HG02885 (cell line): Measurements from ENCODE around the gene LIN52.

Experiments
- ATAC-seq: cut with Tn5 transposase; IDR thresholded peaks from one replicate; pipeline ENCODE4 v1.9.1; 2021; ENCODE audit warnings: mild to moderate bottlenecking; ENCODE audit not compliant: unreplicated experiment, poor library complexity

LIN52 gene

DNA sequence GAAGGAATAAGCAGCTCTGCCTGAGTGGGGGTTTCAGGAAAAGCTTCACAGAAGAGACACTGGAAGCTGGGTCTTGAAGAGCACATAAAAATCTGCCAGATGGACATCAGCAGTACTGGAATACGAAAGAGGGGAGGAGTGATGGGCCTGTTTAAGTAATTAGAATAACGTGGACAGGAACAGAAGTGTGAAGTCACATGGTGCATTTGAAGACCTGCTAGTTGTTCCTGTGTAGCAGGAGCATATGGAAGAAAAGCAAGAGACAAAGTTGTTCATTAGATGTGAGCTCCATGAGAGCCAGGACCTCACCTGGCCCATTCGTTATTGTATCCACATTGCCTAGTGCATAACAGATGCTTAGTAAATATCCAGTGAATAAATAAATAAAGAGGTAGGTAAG, 85.2 kb downstream of the LIN52 start:
- ATAC-seq: no peak

DNA sequence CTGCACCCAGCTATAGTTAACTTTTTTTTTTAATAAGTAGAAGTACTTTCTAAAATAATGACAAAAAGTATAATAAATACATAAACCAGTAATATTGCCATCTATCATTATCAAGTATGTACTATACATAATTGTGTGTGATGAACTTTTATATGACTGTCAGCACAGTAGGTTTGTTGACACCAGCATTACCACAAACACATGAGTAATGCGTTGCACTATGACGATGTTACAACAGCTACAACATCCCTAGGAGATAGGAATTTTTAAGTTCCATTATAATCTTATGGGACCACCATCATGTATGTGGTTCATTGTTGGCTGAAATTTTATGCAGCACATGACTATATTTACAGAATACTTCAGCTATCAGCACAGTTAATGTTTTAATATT, 91.6 kb downstream of the LIN52 start:
- no peak for ATAC-seq

DNA sequence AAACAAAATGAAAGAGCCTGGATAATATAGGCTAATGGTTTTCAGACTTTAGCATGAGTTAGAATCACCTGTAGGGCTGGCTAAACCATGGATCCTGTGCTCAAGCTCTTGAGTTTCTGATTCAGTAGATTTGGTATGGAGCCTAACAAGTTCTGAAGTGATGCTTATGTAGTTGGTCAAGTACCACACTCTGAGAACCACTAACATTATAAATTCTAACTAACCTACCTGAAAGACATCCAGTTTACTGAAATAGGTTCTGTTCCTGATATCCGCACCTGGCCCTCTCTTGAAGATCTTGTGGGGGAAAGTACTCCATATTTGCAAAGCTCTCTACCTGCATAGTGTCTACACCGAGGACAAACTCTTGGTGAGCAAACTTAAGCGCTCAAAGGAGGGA, 95.1 kb downstream of the LIN52 start:
- no peak for ATAC-seq

DNA sequence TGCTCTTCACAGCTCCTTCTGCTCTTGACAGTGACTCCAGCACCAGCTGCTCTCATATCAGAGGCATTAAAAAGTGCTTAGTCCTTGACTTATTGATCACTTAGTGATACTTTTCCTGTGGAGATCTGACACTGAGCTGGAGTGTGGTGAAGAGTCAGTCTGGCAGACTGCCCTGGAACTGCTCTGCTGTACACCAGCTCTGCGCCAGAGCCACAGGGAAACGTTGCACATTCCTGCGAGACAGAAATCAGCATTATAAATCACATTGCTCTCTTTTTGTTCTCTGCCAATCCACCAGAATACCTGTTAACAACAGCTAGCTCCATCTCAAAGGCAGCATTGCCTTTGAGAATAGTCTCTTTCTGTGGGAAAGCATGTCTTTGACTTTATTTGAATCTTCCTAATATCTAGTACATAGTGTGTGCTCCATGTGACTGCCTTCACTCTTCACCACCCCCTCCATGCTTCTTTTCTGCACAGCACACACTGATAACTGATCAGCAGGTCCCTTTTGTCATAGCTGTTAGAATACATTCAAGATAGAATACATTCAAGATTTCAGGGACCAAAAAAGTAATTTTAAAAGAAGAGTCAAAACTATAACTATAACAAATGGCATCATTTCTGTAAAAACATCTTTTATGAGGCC, 106.3 kb downstream of the LIN52 start:
- ATAC-seq: no peak

DNA sequence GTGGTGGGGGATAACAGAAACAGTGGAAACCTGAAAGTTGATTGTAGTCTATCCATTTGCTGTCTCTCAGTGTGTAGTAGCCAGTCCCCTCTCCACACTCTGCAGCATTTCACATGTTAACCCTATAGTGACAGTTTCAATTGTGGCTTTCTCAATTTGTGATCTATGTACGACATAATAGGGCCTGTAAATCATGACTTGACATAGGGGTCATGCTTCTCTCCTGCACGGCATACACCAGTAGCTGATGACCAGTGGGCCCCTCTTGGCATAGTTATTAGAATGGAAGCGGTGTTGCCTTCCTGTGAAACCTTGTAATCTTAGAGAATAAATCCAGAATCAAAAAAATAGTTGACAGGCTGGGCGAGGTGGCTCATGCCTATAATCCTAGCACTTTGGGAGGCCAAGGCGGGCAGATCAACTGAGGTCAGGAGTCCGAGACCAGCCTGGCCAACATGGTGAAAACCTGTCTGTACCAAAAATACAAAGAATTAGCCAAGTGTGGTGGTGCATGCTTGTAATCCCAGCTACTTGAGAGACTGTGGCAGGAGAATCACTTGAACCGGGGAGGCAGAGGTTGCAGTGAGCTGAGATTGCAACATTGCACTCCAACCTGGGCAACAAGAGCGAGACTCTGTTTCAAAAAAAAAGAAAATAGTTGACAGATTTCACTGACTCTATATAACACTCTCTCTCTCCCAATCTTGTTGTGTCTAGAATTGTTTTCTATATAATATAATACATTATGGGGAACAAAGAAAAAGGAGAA, 109.9 kb downstream of the LIN52 start:
- ATAC-seq: no peak

DNA sequence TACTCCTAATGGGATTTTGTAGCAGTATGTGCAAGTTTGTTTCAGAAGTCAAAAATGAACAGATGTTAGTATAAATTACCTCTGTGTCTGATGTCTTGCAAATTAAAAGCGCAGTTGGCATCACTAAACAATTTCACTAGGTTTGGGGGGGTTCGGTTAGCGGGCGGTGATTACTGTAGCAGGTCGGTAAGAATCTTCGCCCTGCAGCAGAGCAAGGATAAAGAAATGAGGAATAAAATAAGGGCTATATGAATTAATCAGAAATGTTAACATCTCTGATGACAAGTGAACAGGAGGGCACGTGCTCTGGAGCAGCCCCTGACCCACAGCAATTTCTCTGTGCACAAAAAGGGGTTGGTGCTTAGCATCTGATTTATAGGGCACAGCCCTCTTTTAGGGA, 110.9 kb downstream of the LIN52 start:
- ATAC-seq: no peak

DNA sequence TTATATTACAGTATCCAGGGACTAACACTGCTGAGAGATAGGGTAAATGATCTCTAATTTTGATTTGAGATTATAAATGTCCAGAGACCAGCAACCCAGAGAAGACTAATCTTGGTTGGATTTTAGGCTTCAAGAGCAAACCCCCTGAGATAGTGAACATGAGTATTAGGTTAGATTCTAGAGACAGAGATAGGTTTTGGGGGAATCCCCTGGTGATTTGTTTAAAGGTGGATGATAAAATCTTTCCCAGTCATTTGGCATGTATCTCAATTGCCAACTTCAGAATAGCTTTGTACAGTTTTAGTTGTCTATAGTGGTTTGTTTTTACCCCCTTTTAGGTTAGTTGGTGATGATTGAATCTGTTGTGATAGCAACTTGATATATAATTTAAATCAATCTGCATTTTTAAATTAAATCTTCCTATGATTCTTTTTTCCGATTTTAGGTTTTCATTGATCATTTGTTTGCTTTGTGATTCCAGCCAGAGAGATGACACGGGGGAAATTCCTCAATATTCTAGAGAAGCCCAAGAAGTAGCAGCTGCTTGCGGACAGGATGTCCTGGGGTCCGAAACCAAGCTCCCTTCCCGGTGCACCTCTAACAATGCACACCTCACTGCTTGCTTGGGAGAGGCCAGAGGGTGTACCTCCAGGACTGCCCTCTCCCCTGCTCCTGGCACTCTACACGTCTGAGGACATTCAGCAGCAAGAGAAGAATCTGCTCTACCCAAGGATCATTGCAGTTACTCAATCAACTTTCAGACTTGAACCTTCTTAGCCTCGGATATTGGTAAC, 113.9 kb downstream of the LIN52 start:
- ATAC-seq: no peak

DNA sequence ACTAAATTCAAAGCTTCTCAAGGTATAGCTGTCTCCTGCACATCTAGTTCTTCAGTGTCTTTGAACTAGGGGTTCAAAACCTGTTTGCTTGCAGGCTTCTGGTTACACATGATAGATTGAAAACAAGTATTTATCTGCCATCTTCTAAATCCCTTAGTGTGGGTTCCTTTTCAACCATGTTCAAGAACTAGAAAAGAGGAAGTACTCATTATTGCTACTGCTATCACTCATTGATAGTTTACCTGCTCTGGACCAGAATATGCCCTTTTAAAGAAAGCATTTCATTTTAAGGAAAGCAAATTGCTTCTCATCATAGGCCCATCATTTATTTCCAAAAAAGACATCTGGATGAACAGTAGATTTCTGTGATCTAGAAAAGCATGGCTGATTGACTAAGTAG, 117.4 kb downstream of the LIN52 start:
- ATAC-seq: no peak

DNA sequence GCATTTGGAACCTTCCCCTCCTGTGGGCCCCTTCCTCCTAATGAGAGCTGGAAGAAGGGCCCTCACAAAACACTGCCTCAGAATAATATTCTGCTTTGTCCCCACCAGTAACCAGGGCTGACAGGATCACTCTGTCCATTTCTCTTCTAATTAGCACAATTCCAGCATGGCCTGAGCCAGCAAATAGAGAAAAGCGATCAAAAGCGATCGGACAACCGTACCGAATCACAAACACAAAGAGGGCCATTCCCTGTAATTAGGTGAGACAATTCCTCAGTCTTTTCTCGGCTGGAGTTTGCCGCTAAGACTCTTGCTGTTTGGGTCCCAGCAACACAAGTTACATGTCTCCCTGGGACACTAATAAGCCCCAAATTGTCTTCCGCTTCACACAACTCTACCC, 118.9 kb downstream of the LIN52 start:
- no peak for ATAC-seq

DNA sequence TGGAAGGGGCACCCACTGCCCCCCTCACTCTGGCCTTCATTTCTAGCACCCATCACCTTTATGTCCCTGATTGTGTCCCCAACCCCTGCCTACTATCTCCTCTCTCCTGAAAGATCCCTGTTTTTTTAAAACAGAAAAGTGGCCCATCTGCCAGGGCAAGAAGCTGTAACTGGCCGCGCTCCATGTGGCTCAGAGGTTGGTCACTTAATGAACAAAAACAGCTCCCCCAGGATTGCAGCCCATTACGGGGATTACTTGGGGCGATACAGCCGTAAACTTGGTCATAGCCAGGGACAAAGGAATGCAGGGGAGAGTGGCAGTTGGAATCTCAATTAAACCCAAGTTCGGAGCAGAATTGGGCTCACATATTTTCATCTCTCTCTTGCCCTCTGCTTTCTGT, 119.7 kb downstream of the LIN52 start:
- ATAC-seq: no peak

DNA sequence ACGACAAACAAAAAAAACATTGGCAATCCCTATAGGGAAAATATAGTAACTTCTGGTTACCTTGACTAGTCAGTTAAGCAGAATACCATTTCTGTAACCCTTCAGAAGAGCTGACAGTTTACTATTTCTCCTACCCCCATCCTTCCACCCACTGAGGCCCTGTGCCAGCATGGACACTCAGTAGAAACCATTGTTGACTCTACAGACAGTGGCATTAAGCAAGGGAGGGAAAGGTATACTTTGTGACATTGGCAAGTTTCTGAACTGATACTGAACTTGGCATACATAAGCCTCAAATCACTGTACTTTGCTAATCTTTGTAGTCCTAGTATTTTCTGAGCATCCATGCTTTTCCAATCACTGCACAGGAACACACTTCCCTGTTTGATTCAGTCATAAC, 121.1 kb downstream of the LIN52 start:
- no peak for ATAC-seq

DNA sequence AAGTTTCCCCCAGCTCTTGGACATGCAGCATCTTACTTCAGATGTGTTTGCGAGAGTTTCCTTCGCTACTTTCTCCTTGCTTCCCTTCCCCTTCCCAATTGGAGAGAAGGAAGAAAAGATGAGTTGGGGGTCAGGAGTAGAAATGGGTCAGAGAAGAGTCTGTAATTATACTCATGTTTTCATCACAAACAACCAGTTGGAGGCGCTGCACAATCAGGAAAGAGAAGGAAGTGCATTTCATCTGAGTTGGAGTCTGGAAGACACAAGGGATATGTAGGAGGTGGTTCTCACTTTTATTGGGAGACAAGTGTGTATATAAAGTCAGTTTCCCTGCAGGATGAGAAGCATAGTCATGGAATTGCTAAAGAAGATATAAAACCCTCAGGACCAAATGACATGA, 123.2 kb downstream of the LIN52 start:
- no peak for ATAC-seq

DNA sequence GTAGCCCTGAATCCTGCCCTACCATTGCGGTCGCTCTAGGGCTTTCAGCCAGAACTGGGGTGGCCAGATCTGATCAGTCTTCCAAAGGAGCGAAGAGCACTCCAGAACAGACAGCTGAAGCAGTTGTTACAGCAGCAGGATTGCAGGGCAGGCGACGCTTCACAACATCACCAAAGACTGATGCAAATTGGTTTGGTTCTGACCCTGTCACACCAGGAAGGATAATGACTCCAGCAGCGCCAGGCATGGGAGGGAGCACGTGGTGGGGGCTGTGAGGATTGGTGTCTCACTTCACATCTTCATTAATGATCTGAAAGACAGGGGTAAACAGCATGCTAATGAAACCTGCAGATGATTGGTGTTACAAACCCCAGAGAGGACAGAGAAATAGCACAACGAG, 123.9 kb downstream of the LIN52 start:
- no peak for ATAC-seq

DNA sequence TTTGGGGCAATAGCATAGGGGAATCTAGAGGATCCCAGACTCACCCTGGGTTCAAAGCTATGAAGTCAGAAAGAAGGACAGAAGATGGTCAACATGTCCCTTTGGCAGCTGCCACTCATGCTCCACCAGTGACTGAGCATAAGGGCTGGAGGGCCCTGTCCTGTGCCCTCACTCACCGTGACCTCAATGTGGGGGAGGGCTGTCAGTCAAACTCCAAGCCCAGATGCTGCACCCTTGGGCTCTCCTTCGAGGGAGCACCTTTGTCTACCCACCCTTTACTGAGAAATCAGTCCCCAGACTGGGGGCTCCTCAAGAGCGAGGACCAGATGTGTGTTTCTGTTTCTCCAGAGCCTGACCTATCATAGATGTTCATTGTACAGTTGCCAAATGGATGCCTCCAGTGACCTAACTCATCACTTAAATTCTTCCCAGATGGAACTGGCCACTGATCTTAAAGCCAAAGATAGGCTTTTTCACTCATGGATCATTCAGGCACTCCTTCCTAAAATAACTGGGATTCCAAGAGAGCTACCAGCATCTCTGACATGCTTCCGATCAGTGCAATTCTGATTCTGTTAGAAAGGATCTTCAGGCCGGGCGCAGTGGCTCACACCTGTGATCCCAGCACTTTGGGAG, 127.3 kb downstream of the LIN52 start:
- ATAC-seq: no peak

DNA sequence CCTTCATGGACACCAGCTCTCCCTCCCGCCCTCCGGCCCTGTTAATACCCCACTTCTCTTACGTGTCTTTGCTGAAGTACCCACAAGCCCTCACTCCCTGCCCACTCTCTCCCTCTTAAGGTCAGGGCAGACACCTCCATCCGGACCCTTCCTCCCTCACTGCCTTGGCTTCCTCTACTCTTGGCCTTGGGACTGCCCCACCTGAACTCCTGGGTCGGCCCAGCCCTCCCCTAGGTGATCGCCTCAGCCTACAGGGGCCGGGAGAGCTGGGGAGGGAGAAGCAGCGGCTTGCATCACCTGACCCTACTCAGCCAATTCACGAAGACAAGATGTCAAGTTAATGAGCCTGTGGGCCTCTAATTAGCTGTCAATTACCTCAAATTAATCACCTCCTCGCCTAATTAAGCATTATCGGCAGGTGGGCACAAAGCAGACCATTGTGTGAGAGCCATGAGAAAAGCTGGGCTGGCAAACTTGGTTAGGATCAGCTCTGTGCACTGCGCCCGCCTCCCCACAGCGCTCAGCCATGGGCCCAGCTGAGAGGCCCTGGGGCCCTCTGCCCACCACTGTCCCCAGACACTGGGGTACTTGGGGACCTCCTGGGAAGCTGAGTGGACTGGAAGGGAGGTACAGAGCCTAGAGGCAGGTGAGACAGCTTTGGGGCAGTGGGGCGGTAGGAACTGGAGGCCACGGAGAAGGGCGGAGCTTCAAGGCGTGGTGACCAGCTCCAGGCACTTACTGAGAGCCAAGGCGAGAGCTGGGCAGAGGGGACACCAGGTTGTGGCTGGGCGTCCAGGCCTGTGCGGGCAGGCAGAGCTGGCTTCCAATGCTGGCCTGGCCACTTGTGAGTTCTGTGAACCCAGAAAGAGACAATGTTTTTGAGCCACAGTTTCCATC, 129.4 kb downstream of the LIN52 start:
- ATAC-seq: no peak

DNA sequence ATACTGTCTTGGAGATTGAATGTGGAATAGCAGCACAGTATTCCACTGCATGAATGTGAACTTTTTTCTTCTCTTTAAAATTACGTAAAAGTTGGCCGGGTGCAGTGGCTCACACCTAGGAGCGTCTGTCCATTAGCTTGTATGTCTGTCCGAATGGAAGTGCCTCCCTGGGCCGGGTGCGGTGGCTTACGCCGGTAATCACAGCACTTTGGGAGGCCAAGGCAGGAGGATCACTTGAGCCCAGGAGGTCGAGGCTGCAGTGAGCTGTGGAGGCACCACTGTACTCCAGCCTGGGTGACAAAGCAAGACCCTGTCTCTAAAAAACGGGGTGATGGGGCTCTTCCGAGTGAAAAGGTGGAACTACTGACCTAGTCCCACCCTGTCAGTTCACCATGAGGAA, 131.9 kb downstream of the LIN52 start:
- ATAC-seq: no peak

DNA sequence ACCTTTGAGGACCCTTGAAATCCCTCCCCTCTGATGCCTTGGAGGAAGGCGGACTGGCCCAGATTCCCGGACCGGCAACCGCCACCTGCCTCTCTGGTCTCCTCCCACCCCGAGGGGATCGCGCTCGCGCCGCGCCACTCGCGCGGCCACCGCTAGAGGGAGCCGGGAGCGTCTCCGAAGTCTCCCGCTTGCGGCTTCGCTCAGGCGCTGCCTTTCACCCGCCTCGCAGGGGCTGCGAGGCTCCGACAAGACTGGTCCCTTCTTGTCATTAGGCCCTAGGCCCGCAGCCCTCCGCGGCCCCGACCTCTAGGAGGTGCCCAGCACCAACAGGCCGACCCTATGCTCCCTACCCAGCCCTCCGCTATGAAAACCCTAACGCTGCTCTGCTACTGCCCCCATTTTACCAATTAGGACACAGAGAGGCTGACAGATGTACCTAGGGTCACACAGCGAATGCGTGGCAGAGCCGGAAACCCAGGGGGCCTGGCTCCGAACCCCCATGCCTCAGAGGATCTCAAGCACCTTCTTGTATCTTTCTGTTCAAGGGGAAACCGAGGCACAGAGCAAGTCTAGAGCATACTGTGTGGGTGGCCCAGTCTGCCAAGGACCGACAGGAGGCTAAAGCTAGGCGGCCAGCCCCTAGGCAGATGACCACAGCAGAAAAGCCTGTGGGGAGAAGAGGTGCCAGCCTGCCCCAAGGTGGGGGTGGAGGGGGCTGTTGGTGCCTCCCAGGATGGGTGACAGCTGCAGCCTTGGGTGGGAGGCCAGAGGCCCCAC, 133.1 kb downstream of the LIN52 start:
- ATAC-seq: no peak

DNA sequence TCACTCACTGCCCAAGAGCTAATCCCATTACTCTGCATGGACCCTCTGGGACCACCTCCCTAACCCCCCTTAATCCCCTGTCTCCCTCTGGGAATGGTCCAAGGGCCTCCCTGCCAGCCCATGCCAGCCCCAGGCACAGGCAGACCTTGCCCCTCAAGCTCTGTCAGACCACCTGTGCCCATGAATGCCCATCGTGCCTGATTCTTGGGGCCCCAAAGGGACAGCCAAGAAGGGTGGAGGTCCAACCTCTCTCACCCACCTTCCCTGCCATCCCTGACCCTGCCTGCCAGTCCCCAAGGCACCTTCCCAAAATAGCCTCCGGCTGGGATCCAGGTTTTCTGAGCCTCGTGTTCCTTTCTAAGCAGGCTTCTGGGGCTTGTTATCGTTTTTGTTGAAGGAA, 133.7 kb downstream of the LIN52 start:
- ATAC-seq: no peak
